GM18520 (cell line): Measurements from ENCODE around the gene HBP1.
"Not testable (repeated sequence)": the region's sequence is repeated elsewhere in the genome, so short reads cannot be mapped to it uniquely, and the experiment has no call there.

ENCODE experiments used
- ATAC-seq: cut with Tn5 transposase; IDR thresholded peaks from one replicate; pipeline ENCODE4 v1.9.1; 2021; ENCODE audit not compliant: unreplicated experiment

Gene HBP1

DNA sequence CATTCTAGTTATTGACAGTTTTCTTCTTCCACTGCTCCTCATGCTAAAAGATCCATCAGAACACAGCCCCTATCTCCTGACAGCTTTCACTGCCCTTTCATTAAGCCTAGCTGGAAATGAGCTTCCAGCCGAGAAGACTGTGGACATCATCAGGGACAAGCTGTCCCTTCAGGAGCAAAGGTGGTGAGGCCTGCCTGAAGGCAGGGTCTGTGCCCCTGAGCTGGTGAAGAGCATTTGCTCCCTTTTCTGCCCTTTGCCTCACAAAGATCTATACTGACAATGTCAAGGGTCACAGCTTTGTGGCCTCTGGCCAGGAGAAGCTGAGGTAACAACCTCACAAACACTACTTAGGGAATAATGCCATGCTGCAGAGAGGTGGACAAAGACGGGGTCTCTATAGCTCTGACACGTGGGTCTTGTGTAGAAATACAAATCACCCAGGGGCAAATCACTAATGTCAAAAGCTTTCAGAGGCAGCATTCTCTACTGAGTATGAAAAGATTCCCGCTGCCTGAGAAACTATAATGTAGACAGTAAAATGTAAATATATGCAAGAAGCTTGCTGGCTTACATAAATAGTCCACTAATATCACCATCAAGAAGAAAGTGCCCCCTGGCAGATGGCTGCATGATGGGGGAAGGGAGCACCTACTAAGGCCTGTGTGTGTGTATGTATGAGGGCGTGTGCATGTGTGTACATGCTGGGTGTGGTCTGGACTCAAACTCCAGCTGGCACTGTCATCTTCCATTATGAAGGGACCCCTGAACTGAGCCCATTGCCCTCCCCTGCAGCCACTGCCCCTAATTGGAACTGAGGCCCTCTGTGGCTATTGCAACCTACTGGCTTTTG is 55.8 kb downstream of the HBP1 start:
- ATAC-seq: no peak

DNA sequence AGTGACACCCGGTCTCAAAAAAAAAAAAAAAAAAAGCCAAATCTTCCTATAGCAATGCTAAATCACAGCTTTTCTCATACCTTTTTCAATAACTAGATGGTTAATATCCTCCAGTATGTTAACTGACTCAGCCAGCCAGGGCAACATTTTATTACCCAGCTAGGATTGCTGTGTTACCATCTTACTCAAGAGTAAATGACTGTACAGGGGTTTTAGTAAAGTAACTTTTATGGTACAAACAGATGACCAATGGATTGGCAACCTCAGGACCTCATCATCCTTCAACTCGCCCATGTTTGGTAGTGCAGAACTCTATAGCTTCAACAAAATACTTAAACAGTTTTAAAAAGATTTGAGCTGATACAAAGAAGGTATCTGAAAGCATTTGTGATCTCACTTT is 59.5 kb downstream of the HBP1 start:
- ATAC-seq: no peak

- no peak for ATAC-seq
Measured at GRCh38 chr7:107230334-107230733, 61.5 kb downstream of the HBP1 start.

GRCh38 chr7:107232568-107233090 is 63.8 kb downstream of the HBP1 start:
- ATAC-seq: no peak

DNA sequence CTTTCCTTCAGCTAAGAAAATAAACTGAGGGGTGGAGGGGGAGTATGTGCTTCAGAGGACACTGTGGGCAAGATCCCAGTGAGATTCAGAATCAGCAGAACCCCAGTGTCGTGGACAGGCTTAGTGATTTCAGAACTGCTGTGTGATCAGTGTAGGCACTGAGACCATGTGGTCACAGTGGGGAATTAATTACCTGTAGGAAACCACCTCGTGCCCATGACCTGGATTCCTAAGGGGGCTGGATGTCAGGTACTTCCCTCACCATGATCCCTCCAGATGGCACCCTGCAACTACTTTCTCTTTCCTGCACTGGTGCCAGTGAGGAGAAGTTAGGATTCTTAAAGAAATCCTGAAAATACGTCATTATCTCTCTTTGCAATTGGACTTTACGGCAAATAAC is 64.4 kb downstream of the HBP1 start:
- no peak for ATAC-seq

- ATAC-seq: no peak
Measured at GRCh38 chr7:107233981-107234380, 65.2 kb downstream of the HBP1 start.

DNA sequence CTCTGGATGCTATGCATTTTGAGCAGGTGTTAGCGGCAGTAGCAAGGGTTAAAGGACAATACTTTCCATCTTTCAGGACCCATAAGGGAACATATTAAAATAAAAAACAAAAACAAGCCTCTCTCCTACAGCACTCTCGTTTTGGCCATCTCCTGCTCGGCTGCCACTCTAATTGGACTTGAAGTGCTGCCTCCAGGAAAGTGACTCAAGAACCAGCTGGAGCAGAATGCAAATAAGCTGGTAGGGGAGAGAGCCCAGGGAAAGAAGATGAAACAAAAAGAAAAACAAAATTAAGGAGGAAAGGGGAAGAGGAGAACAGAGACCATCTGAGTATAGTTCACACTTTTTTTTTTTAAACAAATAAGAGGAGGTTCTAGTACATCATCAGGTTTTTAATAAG is 65.6 kb downstream of the HBP1 start:
- ATAC-seq: no peak

GRCh38 chr7:107236862-107237261 is 68.1 kb downstream of the HBP1 start:
- no peak for ATAC-seq

GRCh38 chr7:107237451-107237850 is 68.6 kb downstream of the HBP1 start:
- ATAC-seq: no peak

- no peak for ATAC-seq
Measured at GRCh38 chr7:107242267-107242666, 73.5 kb downstream of the HBP1 start.

DNA sequence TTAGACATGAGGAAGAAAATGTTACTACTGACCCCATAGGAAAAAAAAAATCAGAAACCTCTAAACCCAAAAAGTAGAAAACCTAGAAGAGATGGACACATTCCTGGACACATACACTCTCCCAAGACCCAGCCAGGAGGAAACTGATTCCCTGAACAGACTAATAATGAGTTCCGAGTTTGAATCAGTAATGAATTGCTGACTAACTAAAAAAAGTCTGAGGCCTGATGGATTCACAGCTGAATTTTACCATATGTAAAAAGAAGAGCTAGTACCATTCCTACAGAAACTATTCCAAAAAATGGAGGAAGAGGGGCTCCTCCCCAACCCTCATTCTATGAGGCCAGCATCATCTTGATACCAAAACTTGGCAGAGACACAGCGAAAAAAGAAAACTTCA is 75.8 kb downstream of the HBP1 start:
- no peak for ATAC-seq

GRCh38 chr7:107246836-107247235 is 78.0 kb downstream of the HBP1 start:
- ATAC-seq: not testable (repeated sequence)

- no peak for ATAC-seq
Measured at GRCh38 chr7:107248551-107249316, 79.9 kb downstream of the HBP1 start.

DNA sequence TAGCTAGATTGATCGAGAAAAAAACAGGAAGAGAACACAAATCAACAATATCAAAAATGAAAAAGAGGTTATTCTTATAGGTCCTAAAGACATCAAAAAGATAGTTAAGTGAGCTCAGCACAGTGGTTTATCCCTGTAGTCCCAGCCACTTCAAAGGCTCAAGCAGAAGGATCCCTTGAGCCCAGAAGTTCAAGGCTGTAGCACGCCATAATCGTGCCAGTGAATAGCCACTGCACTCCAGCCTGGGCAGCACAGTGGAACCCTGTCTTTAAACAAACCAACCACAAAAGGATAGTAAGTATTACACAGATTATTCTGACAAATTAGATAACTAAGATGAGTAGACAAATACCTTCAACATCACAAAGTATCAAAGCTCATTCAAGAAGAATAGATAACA is 83.2 kb downstream of the HBP1 start:
- ATAC-seq: no peak
